OCI-LY1 (cell line): ENCODE results near the gene CDH22.

Experiments used
- H2AFZ ChIP-seq: fragments of 200-600 bp; sonication (generic), shearing (Covaris generic); 2 replicates; pipeline ENCODE4 v1.6.0; 2014; ENCODE audit warnings: antibody characterized with exemption, mild to moderate bottlenecking, low read length
- H3F3A ChIP-seq: fragments of 200-600 bp; sonication (generic), shearing (Covaris generic); 2 replicates; pipeline ENCODE4 v1.6.0; 2014; ENCODE audit warnings: mild to moderate bottlenecking, antibody characterized with exemption, low read length, moderate library complexity; ENCODE audit not compliant: insufficient read depth
- H3K27ac ChIP-seq: fragments of 200-600 bp; sonication (generic); 2 replicates; pipeline ENCODE4 v1.5.1; 2014; ENCODE audit warnings: low read length, mixed run types, mild to moderate bottlenecking, low read depth; ENCODE audit not compliant: poor library complexity, severe bottlenecking
- H3K27me3 ChIP-seq: fragments of 200-600 bp; sonication (generic); 2 replicates; pipeline ENCODE4 v1.6.0; 2014; ENCODE audit warnings: antibody characterized with exemption, mild to moderate bottlenecking, low read length, moderate library complexity; ENCODE audit not compliant: insufficient read depth
- H3K36me3 ChIP-seq: fragments of 200-600 bp; sonication (generic); 2 replicates; pipeline ENCODE4 v1.6.1; 2014; ENCODE audit warnings: mild to moderate bottlenecking, antibody characterized with exemption, low read length, moderate library complexity, mixed read lengths; ENCODE audit not compliant: insufficient read depth
- H3K4me1 ChIP-seq: fragments of 200-600 bp; sonication (generic); 2 replicates; pipeline ENCODE4 v1.5.1; 2014; ENCODE audit warnings: mild to moderate bottlenecking, low read length, moderate library complexity; ENCODE audit not compliant: insufficient read depth, severe bottlenecking
- H3K4me2 ChIP-seq: fragments of 200-600 bp; sonication (generic), shearing (Covaris generic); 2 replicates; pipeline ENCODE4 v1.6.1; 2014; ENCODE audit warnings: low read length
- H3K4me3 ChIP-seq: fragments of 200-600 bp; sonication (generic); 2 replicates; pipeline ENCODE4 v1.5.1; 2014; ENCODE audit warnings: low read length, low read depth, mild to moderate bottlenecking, mixed read lengths; ENCODE audit not compliant: poor library complexity, severe bottlenecking
- H3K79me2 ChIP-seq: fragments of 200-600 bp; shearing (Covaris generic); 2 replicates; pipeline ENCODE4 v1.6.1; 2016; ENCODE audit warnings: mixed run types, low read length, mixed read lengths; ENCODE audit not compliant: insufficient read depth
- H3K9ac ChIP-seq: fragments of 200-600 bp; sonication (generic), shearing (Covaris generic); 2 replicates; pipeline ENCODE4 v1.6.1; 2014; ENCODE audit warnings: mild to moderate bottlenecking, low read length, mixed read lengths
- H3K9me2 ChIP-seq: fragments of 200-600 bp; sonication (generic), shearing (Covaris generic); 2 replicates; pipeline ENCODE4 v1.6.1; 2014; ENCODE audit warnings: low read depth, mild to moderate bottlenecking, low read length, mixed read lengths
- H3K9me3 ChIP-seq: fragments of 200-600 bp; shearing (Covaris generic); 2 replicates; pipeline ENCODE4 v1.6.1; 2014; ENCODE audit warnings: low read length, mixed read lengths
- H4K20me1 ChIP-seq: fragments of 200-600 bp; sonication (generic), shearing (Covaris generic); 2 replicates; pipeline ENCODE4 v1.6.0; 2016; ENCODE audit warnings: mild to moderate bottlenecking, low read length; ENCODE audit not compliant: insufficient read depth
- EZH2 ChIP-seq: fragments of 200-600 bp; sonication (generic), shearing (Covaris generic); IDR thresholded peaks from 2 replicates; pipeline ENCODE4 v1.8.0; 2017; ENCODE audit warnings: borderline replicate concordance, mixed run types, mild to moderate bottlenecking, antibody characterized with exemption, low read length, moderate library complexity, mixed read lengths
- TF ChIP-seq, protein P1 (sequence below): fragments of 200-600 bp; sonication (generic), shearing (Covaris generic); IDR thresholded peaks from 2 replicates; pipeline ENCODE4 v1.5.1; 2017; ENCODE audit warnings: mild to moderate bottlenecking, antibody characterized with exemption, low read length, moderate library complexity, mixed read lengths

Gene CDH22

GRCh38 chr20:46172961-46173536, 135.2 kb downstream of the CDH22 start:
- H3K36me3 ChIP-seq = no peaks in the 10 kb centered on the region
- no peak overlapping the region for H2AFZ ChIP-seq
- no peaks in the 10 kb centered on the region for H4K20me1 ChIP-seq
- no peak overlapping the region for H3K27ac ChIP-seq
- no peak overlapping the region for H3K9ac ChIP-seq
- H3K9me2 ChIP-seq = no peaks in the 10 kb centered on the region
- H3F3A ChIP-seq = no peaks in the 10 kb centered on the region
- H3K4me2 ChIP-seq = no peak overlapping the region
- H3K4me1 ChIP-seq = no peaks in the 10 kb centered on the region
- no peak for TF ChIP-seq EZH2
- TF ChIP-seq, protein P1, sequence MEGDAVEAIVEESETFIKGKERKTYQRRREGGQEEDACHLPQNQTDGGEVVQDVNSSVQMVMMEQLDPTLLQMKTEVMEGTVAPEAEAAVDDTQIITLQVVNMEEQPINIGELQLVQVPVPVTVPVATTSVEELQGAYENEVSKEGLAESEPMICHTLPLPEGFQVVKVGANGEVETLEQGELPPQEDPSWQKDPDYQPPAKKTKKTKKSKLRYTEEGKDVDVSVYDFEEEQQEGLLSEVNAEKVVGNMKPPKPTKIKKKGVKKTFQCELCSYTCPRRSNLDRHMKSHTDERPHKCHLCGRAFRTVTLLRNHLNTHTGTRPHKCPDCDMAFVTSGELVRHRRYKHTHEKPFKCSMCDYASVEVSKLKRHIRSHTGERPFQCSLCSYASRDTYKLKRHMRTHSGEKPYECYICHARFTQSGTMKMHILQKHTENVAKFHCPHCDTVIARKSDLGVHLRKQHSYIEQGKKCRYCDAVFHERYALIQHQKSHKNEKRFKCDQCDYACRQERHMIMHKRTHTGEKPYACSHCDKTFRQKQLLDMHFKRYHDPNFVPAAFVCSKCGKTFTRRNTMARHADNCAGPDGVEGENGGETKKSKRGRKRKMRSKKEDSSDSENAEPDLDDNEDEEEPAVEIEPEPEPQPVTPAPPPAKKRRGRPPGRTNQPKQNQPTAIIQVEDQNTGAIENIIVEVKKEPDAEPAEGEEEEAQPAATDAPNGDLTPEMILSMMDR = no peak
- H3K27me3 ChIP-seq = 0 out of 2 replicates have a peak, but pooled peaks cover 10% of the 10 kb centered on the region
- no peaks in the 10 kb centered on the region for H3K79me2 ChIP-seq
- no peak overlapping the region for H3K4me3 ChIP-seq
- H3K9me3 ChIP-seq = no peaks in the 10 kb centered on the region

GRCh38 chr20:46172455-46172854, 135.8 kb downstream of the CDH22 start:
- H3K9ac ChIP-seq = no peak overlapping the region
- H2AFZ ChIP-seq = no peak overlapping the region
- H3K79me2 ChIP-seq = no peaks in the 10 kb centered on the region
- no peak overlapping the region for H3K27ac ChIP-seq
- no peaks in the 10 kb centered on the region for H3F3A ChIP-seq
- no peak overlapping the region for H3K4me2 ChIP-seq
- H3K36me3 ChIP-seq = no peaks in the 10 kb centered on the region
- no peaks in the 10 kb centered on the region for H3K4me1 ChIP-seq
- no peaks in the 10 kb centered on the region for H3K9me3 ChIP-seq
- H3K27me3 ChIP-seq = 0 out of 2 replicates have a peak, but pooled peaks cover 10% of the 10 kb centered on the region
- H3K9me2 ChIP-seq = no peaks in the 10 kb centered on the region
- no peaks in the 10 kb centered on the region for H4K20me1 ChIP-seq
- TF ChIP-seq, protein P1 = no peak
- TF ChIP-seq EZH2 = no peak
- H3K4me3 ChIP-seq = no peak overlapping the region

DNA sequence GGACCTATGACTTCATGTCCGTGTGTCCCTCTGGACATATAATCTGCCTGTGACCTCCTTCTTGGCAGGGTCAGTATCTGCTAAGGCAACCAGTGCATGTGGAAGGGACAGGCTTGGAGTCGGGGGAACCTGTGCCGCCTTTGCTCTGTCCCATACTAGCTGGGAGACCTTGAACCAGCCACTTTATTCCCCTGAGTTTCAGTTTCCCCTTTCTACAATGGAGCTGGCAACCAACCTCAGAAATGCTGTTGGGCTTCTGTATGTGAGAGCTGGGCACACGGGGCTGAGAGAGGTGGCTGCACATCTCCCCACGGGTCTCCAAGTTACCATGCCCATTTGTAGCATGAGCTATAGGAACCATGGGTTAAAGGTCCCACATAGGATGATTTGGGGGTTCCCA, 136.4 kb downstream of the CDH22 start:
- no peak overlapping the region for H3K9ac ChIP-seq
- no peak overlapping the region for H2AFZ ChIP-seq
- H3K4me1 ChIP-seq = no peaks in the 10 kb centered on the region
- H3K4me2 ChIP-seq = no peak overlapping the region
- H4K20me1 ChIP-seq = no peaks in the 10 kb centered on the region
- no peak overlapping the region for H3K27ac ChIP-seq
- H3K27me3 ChIP-seq = 0 out of 2 replicates have a peak, but pooled peaks cover 11% of the 10 kb centered on the region
- H3K9me3 ChIP-seq = no peaks in the 10 kb centered on the region
- H3K79me2 ChIP-seq = no peaks in the 10 kb centered on the region
- no peaks in the 10 kb centered on the region for H3K36me3 ChIP-seq
- no peaks in the 10 kb centered on the region for H3F3A ChIP-seq
- H3K9me2 ChIP-seq = no peaks in the 10 kb centered on the region
- TF ChIP-seq, protein P1 = no peak
- TF ChIP-seq EZH2 = no peak
- no peak overlapping the region for H3K4me3 ChIP-seq
